Left ventricle myocardium inferior (tissue), 1 donor: ENCODE results near the gene ATXN7L1. TPM values are rescaled to one million over a fixed set of nuclear protein-coding genes. Genes with fewer than 3 reads are reported as not detected.

Source experiments
- DNase-seq: peaks from one replicate; pipeline ENCODE4 v3.0.0-alpha.2; 2020
- H3K27ac ChIP-seq: fragments of 200-600 bp; replicated peaks from 2 replicates; pipeline ENCODE4 v1.8.0; 2021
- H3K27me3 ChIP-seq: fragments of 200-600 bp; 2 replicates; pipeline ENCODE4 v1.8.0; 2021; ENCODE audit warnings: low read depth
- H3K36me3 ChIP-seq: fragments of 200-600 bp; 2 replicates; pipeline ENCODE4 v1.8.0; 2021
- H3K4me1 ChIP-seq: fragments of 200-600 bp; 2 replicates; pipeline ENCODE4 v1.8.0; 2021
- H3K4me3 ChIP-seq: fragments of 200-600 bp; 2 replicates; pipeline ENCODE4 v1.8.0; 2021; ENCODE audit warnings: mild to moderate bottlenecking, moderate library complexity
- H3K9me3 ChIP-seq: fragments of 200-600 bp; replicated peaks from 2 replicates; pipeline ENCODE4 v1.8.0; 2021
- CTCF ChIP-seq: fragments of 200-600 bp; IDR thresholded peaks from 2 replicates; pipeline ENCODE4 v1.8.0; 2021; ENCODE audit warnings: antibody characterized with exemption, mild to moderate bottlenecking, borderline replicate concordance
- intact Hi-C: fragments of 100-400 bp; cut with micrococcal nuclease; formaldehyde crosslinking; loops from one replicate; pipeline ENCODE4 v1.11.0; 2022
- total RNA-seq: library from RNA; stranded (reverse); fragmentation: NEBNext Ultra II Directional; extraction: Animal tissue kit (Norgen Biotek cat#: 25700); gene quantifications from one replicate; pipeline ENCODE4 v1.2.1, GENCODE V29; 2021
- donor health status: DM: no; HTN: yes; CAD: no; lungs with severe emphysema.

The ATXN7L1 gene
- total RNA-seq, 1 donor from 2014 or later = 6.2 TPM

- no peak overlapping the region for H3K4me3 ChIP-seq
- intact Hi-C loops = no loop called here
- peaks cover 12% of the 10 kb centered on the region for H3K27me3 ChIP-seq
- peaks cover 7% of the 10 kb centered on the region for H3K4me1 ChIP-seq
- H3K27ac ChIP-seq = no peak overlapping the region
- H3K36me3 ChIP-seq = no peaks in the 10 kb centered on the region
- no peak for DNase-seq
- H3K9me3 ChIP-seq = no peaks in the 10 kb centered on the region
- TF ChIP-seq CTCF = no peak
Observed at GRCh38 chr7:105577251-105577650, 299.1 kb downstream of the ATXN7L1 start.

- TF ChIP-seq CTCF = no peak
- Histone ChIP-seq H3K27ac (no peak overlapping the region), H3K4me1 (no peaks in the 10 kb centered on the region), H3K36me3 (peaks cover 29% of the 10 kb centered on the region), H3K4me3 (no peak overlapping the region), H3K9me3 (no peaks in the 10 kb centered on the region), H3K27me3 (no peaks in the 10 kb centered on the region)
- intact Hi-C loops = no loop called here
- no peak for DNase-seq
Observed at GRCh38 chr7:105571891-105572290, 304.5 kb downstream of the ATXN7L1 start.

GRCh38 chr7:105567821-105568220 is 308.6 kb downstream of the ATXN7L1 start:
- no peak for DNase-seq
- no peak overlapping the region for H3K4me3 ChIP-seq
- no peaks in the 10 kb centered on the region for H3K9me3 ChIP-seq
- no peaks in the 10 kb centered on the region for H3K27me3 ChIP-seq
- no peaks in the 10 kb centered on the region for H3K4me1 ChIP-seq
- TF ChIP-seq CTCF = no peak
- intact Hi-C loops = no loop called here
- peaks cover 68% of the 10 kb centered on the region for H3K36me3 ChIP-seq
- no peak overlapping the region for H3K27ac ChIP-seq

GRCh38 chr7:105567024-105567423 is 309.4 kb downstream of the ATXN7L1 start:
- no peaks in the 10 kb centered on the region for H3K4me1 ChIP-seq
- H3K27me3 ChIP-seq = no peaks in the 10 kb centered on the region
- peaks cover 76% of the 10 kb centered on the region for H3K36me3 ChIP-seq
- no peak overlapping the region for H3K27ac ChIP-seq
- DNase-seq = no peak
- intact Hi-C loops = no loop called here
- no peak for TF ChIP-seq CTCF
- H3K4me3 ChIP-seq = no peak overlapping the region
- no peaks in the 10 kb centered on the region for H3K9me3 ChIP-seq

GRCh38 chr7:105565190-105565589 is 311.2 kb downstream of the ATXN7L1 start:
- no peak for TF ChIP-seq CTCF
- Histone ChIP-seq H3K36me3 (peaks cover 92% of the 10 kb centered on the region), H3K4me3 (no peak overlapping the region), H3K27me3 (no peaks in the 10 kb centered on the region), H3K27ac (no peak overlapping the region), H3K9me3 (no peaks in the 10 kb centered on the region), H3K4me1 (no peaks in the 10 kb centered on the region)
- intact Hi-C loops = no loop called here
- DNase-seq = no peak

- Histone ChIP-seq H3K4me3 (no peak overlapping the region), H3K36me3 (peaks cover 86% of the 10 kb centered on the region), H3K4me1 (no peaks in the 10 kb centered on the region), H3K27me3 (no peaks in the 10 kb centered on the region), H3K9me3 (no peaks in the 10 kb centered on the region), H3K27ac (no peak overlapping the region)
- TF ChIP-seq CTCF = no peak
- DNase-seq = no peak
- intact Hi-C loops = no loop called here
Observed at GRCh38 chr7:105559926-105560325, 316.5 kb downstream of the ATXN7L1 start.
